MG63 (cell line): Measurements from ENCODE around the gene VAV3. TPM values are rescaled to one million over a fixed set of nuclear protein-coding genes. Genes with fewer than 3 reads are reported as not detected.
A peak's percentile ranks its signal among the peaks of the same experiment; 100 is the strongest.
"Not testable (repeated sequence)": the region's sequence is repeated elsewhere in the genome, so short reads cannot be mapped to it uniquely, and the experiment has no call there.

Source experiments
- DNase-seq: peaks from one replicate; pipeline ENCODE4 v3.0.0-alpha.2; 2020
- H3K27me3 ChIP-seq: fragments of 250-450 bp; sonication (Bioruptor Pico); 2 replicates; pipeline ENCODE4 v1.5.1; 2020; ENCODE audit warnings: mild to moderate bottlenecking, moderate library complexity
- H3K36me3 ChIP-seq: fragments of 250-450 bp; sonication (Bioruptor Pico); 2 replicates; pipeline ENCODE4 v1.5.1; 2020; ENCODE audit warnings: mild to moderate bottlenecking, moderate library complexity
- H3K4me3 ChIP-seq: fragments of 250-450 bp; sonication (Bioruptor Pico); 2 replicates; pipeline ENCODE4 v1.5.1; 2020; ENCODE audit warnings: mild to moderate bottlenecking, moderate library complexity
- H3K9me3 ChIP-seq: fragments of 250-450 bp; sonication (Bioruptor Pico); 2 replicates; pipeline ENCODE4 v1.5.1; 2020; ENCODE audit warnings: mild to moderate bottlenecking, moderate library complexity
- total RNA-seq: library from RNA; depleted of rRNA; stranded (reverse); fragments of >200 nt; shearing (Covaris generic); gene quantifications from 2 replicates; pipeline ENCODE4 v1.2.3, GENCODE V29; 2014; ENCODE audit warnings: low replicate concordance

VAV3 gene
- total RNA-seq, 1 experiment from 2014 or later: 0.30 TPM

- DNase-seq: no peak
- peaks cover 3% of the 10 kb centered on the region for H3K27me3 ChIP-seq
- H3K4me3 ChIP-seq: no peak overlapping the region
- no peaks in the 10 kb centered on the region for H3K36me3 ChIP-seq
- no peaks in the 10 kb centered on the region for H3K9me3 ChIP-seq
Observed at GRCh38 chr1:107785496-107786202, 179.3 kb downstream of the VAV3 start.

GRCh38 chr1:107782217-107782845 is 182.6 kb downstream of the VAV3 start:
- Histone ChIP-seq H3K27me3 (peaks cover 12% of the 10 kb centered on the region), H3K9me3 (no peaks in the 10 kb centered on the region), H3K4me3 (no peak overlapping the region), H3K36me3 (no peaks in the 10 kb centered on the region)
- DNase-seq: no peak

GRCh38 chr1:107781245-107781644 is 183.7 kb downstream of the VAV3 start:
- Histone ChIP-seq H3K9me3 (no peaks in the 10 kb centered on the region), H3K36me3 (no peaks in the 10 kb centered on the region), H3K4me3 (no peak overlapping the region), H3K27me3 (peaks cover 15% of the 10 kb centered on the region)
- no peak for DNase-seq

- DNase-seq: no peak
- Histone ChIP-seq H3K9me3 (no peaks in the 10 kb centered on the region), H3K27me3 (peaks cover 20% of the 10 kb centered on the region)
Observed at GRCh38 chr1:107777664-107778047, 187.3 kb downstream of the VAV3 start.

GRCh38 chr1:107776900-107777663 is 187.9 kb downstream of the VAV3 start:
- Histone ChIP-seq H3K27me3 (peaks cover 25% of the 10 kb centered on the region), H3K36me3 (no peaks in the 10 kb centered on the region), H3K9me3 (no peaks in the 10 kb centered on the region), H3K4me3 (no peak overlapping the region)
- DNase-seq: no peak

More at GRCh38 chr1:107777664-107778047, 187.3 kb downstream of the VAV3 start:
- no peaks in the 10 kb centered on the region for H3K36me3 ChIP-seq
- H3K4me3 ChIP-seq: no peak overlapping the region

GRCh38 chr1:107771377-107771776 is 193.6 kb downstream of the VAV3 start:
- Histone ChIP-seq H3K36me3 (no peaks in the 10 kb centered on the region), H3K9me3 (no peaks in the 10 kb centered on the region), H3K4me3 (no peak overlapping the region), H3K27me3 (peaks cover 16% of the 10 kb centered on the region; the same call in 1 of the 2 replicates)
- no peak for DNase-seq

GRCh38 chr1:107767156-107767582 is 197.8 kb downstream of the VAV3 start:
- H3K4me3 ChIP-seq: no peak overlapping the region
- H3K36me3 ChIP-seq: no peaks in the 10 kb centered on the region
- peaks cover 4% of the 10 kb centered on the region; the same call in 1 of the 2 replicates for H3K27me3 ChIP-seq
- no peaks in the 10 kb centered on the region for H3K9me3 ChIP-seq
- DNase-seq: peak; percentile 48

GRCh38 chr1:107766533-107766932 is 198.4 kb downstream of the VAV3 start:
- Histone ChIP-seq H3K9me3 (no peaks in the 10 kb centered on the region), H3K27me3 (no peaks in the 10 kb centered on the region), H3K4me3 (no peak overlapping the region), H3K36me3 (no peaks in the 10 kb centered on the region)
- no peak for DNase-seq

GRCh38 chr1:107762751-107763390 is 202.1 kb downstream of the VAV3 start:
- Histone ChIP-seq H3K27me3 (no peaks in the 10 kb centered on the region), H3K36me3 (no peaks in the 10 kb centered on the region), H3K4me3 (no peak overlapping the region), H3K9me3 (no peaks in the 10 kb centered on the region)
- DNase-seq: no peak

GRCh38 chr1:107760065-107760464 is 204.9 kb downstream of the VAV3 start:
- no peak for DNase-seq
- H3K9me3 ChIP-seq: no peaks in the 10 kb centered on the region
- H3K4me3 ChIP-seq: no peak overlapping the region
- no peaks in the 10 kb centered on the region; the same call in 1 of the 2 replicates for H3K27me3 ChIP-seq
- no peaks in the 10 kb centered on the region for H3K36me3 ChIP-seq

- DNase-seq: peak; percentile 77
- no peaks in the 10 kb centered on the region for H3K27me3 ChIP-seq
- no peaks in the 10 kb centered on the region for H3K36me3 ChIP-seq
- no peaks in the 10 kb centered on the region for H3K9me3 ChIP-seq
- no peak overlapping the region for H3K4me3 ChIP-seq
Observed at GRCh38 chr1:107750364-107750959, 214.5 kb downstream of the VAV3 start.

- DNase-seq: no peak
- Histone ChIP-seq H3K27me3 (no peaks in the 10 kb centered on the region), H3K9me3 (no peaks in the 10 kb centered on the region), H3K4me3 (no peak overlapping the region), H3K36me3 (no peaks in the 10 kb centered on the region)
Observed at GRCh38 chr1:107748531-107748930, 216.4 kb downstream of the VAV3 start.

GRCh38 chr1:107741242-107741641 is 223.7 kb downstream of the VAV3 start:
- Histone ChIP-seq H3K9me3 (no peaks in the 10 kb centered on the region), H3K4me3 (no peak overlapping the region), H3K36me3 (no peaks in the 10 kb centered on the region), H3K27me3 (no peaks in the 10 kb centered on the region)
- DNase-seq: no peak

GRCh38 chr1:107740579-107740978 is 224.4 kb downstream of the VAV3 start:
- Histone ChIP-seq H3K27me3 (no peaks in the 10 kb centered on the region), H3K4me3 (no peak overlapping the region), H3K9me3 (no peaks in the 10 kb centered on the region), H3K36me3 (no peaks in the 10 kb centered on the region)
- DNase-seq: no peak

GRCh38 chr1:107739651-107740050 is 225.3 kb downstream of the VAV3 start:
- no peak for DNase-seq
- Histone ChIP-seq H3K4me3 (no peak overlapping the region), H3K36me3 (no peaks in the 10 kb centered on the region), H3K9me3 (no peaks in the 10 kb centered on the region), H3K27me3 (no peaks in the 10 kb centered on the region)

GRCh38 chr1:107739201-107739600 is 225.8 kb downstream of the VAV3 start:
- DNase-seq: no peak
- no peaks in the 10 kb centered on the region for H3K9me3 ChIP-seq
- H3K36me3 ChIP-seq: no peaks in the 10 kb centered on the region
- no peak overlapping the region for H3K4me3 ChIP-seq
- no peaks in the 10 kb centered on the region for H3K27me3 ChIP-seq

- not testable (repeated sequence) for H3K27me3 ChIP-seq, DNase-seq, H3K36me3 ChIP-seq, H3K4me3 ChIP-seq, H3K9me3 ChIP-seq
Observed at GRCh38 chr1:107733401-107733800, 231.6 kb downstream of the VAV3 start.
